Measurements from ENCODE around the gene CCDC184.
"Not testable (repeated sequence)": the region's sequence is repeated elsewhere in the genome, so short reads cannot be mapped to it uniquely, and the experiment has no call there.

The CCDC184 gene

DNA sequence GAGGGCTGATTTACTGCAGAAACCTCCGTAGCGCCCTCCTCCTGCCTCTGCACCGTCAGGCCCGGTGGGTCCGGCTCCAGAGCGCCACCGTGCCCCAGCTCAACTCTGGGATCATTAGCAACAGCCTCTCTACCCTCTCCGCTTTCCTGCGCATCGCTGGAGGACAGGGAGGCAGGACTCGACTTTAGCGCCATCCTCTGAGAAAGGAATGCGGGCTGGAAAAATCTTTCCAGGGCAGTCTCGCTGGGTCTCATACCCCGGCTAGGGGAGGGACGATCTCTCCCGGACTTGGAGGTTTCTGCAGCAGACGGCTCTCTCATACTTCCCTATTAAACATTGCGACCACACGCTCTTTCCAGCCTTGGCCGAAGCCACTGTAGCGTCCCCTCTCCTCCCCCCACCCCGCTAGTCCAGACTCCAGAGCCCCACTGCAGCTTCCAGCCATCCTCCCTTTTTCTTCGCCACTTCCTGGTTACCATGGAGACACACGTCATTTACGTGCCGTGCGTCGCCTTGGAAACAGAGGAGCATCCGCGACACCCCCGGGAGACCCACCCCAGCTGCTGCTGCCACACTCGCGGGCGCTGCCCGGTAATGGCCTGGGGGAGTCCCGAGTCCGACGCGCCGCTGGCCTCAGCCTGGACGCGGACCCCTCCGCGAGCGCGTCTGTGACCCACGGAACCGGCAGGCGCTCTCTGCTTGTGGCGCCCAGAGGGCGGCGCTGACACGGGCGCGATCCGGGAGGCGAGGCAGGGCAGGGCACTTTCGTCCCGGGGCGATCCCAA lies at the start of gene CCDC184:
Gene CCDC184, plus strand, starts transcription at position 554 of the 785 bp plus-strand sequence. CDS start 479 bp downstream, outside the sequence.
- peak within 1 kb of the TSS; percentile 45 to 70 (median 54) for H3K4me3 ChIP-seq
- H3K27ac ChIP-seq = peak within 1 kb of the TSS in 4 of 21 experiments; percentile 7 to 69 (median 50)

DNA sequence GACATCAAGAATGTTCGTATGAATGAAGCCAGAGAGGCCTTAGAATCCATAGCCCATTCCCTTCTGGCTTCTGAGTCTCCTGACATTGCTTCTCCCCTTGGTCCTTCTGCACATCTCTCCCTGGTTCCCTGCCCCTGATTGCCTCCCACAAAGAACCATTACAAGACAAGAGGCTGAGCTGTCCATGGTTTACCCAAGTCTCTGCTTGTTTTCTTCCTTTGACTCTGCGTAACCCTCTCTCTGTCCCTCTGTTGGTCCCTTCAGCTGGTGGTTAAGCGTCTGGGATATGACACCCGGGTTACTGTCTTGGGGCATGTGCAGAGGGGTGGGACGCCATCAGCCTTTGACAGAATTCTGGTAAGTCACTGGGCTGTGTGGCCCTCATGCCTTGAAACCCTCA lies 48.4 kb upstream of the CCDC184 start:
- no peak overlapping the region for H3K27ac ChIP-seq
- no peak overlapping the region for H3K4me3 ChIP-seq

DNA sequence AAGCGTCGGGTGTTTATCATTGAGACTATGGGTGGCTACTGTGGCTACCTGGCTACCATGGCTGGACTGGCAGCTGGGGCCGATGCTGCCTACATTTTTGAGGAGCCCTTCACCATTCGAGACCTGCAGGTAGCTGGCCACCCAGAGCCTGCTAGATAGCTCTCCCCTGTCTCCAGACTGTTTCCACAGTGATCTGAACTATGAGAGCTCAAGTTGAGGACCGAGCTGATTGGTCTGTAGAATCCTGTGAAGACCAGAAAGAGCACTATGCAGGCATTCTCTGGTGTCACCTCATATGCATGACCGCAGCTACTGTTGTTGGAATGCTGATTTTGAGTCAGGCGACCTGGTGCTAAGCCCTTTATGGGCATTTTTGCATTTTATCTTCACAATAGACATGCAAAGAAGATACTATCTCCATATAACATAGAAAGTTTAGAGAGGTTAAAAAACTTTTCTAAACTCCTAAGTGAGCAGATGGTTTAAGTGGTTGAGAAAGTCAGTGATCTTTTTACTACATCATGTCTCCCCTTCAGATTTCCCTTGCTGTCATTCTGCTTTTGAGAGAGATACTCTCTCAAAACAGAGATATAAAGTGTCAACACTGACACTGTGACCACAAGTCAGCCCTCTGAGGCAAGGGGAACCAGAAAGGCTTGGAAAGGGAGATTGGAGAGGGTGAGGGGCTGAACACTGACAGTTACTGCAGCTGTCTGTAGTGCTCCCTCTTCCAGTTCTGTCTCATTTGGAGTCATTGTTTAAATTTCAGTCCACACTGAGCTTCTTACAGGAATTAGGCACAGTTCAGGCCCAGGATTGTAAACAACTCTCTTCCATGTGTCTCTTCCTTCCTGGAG lies 40.4 kb upstream of the CCDC184 start:
- Histone ChIP-seq H3K4me3 (no peak overlapping the region), H3K27ac (no peak overlapping the region)

DNA sequence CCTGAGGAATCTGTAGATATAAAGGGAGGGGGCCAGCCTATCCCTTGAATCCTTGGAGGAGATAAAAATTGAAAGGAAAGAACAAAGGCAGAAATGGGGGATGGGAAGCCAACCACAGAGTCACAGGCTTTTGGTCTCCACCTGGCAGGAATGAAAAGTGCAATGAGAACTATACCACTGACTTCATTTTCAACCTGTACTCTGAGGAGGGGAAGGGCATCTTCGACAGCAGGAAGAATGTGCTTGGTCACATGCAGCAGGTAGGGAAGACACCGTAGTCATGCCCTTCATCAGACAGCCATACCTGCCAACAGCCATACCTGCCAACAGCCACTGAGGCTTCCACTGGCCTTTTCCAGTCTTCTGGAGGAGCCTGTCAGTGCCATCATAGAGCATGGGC lies 39.5 kb upstream of the CCDC184 start:
- H3K4me3 ChIP-seq = no peak overlapping the region
- H3K27ac ChIP-seq = no peak overlapping the region

DNA sequence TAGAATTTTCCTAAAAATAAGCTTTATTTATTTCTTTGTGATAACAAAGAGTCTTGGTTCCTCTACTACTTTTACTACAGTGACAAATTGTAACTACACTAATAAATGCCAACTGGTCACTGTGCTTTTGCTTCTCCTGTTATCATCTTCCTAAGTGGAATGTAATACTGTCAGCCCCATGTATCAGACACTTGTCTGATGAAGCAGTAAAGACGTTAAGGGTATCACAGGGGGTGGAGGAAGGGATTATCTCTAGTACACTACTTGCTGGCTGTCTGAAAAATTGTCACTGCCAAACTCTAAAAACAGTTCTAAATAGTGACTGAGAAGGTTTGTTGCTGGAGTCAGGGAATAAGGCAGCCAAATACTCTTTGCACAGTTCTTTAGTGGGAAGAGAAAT lies 37.5 kb upstream of the CCDC184 start:
- H3K27ac ChIP-seq = no peak overlapping the region
- H3K4me3 ChIP-seq = no peak overlapping the region

DNA sequence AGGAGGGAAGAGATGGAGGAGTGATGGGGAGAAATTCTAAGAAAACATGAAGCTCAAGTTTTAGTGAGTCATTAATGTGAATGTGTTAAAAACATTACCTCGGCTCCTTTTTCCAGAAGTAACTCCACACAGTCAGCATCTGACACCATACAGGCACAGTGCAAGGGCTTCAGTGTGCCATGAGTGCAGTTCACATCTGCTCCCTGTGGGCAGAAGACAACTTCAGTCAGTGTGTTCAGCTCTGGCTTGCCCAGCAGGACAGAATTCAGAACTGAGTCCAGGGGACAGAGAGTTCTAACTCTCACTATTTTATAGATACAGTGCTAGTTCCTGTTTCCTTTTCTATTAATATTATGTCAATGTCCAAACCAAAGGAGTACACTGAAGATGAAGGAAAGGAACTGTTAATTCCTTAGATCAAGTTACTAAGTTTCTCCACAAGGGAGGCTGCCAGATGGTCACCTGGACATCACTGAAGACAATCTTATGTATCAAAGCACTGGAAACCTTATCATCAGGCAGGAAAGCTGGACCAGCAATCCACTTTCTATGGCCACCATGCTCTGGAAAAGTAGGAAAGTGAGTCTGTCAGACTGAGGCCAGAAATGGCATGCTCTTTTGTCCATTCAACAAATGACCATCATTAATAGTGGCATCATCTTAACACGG lies 32.2 kb upstream of the CCDC184 start:
- no peak overlapping the region for H3K27ac ChIP-seq
- H3K4me3 ChIP-seq = no peak overlapping the region

DNA sequence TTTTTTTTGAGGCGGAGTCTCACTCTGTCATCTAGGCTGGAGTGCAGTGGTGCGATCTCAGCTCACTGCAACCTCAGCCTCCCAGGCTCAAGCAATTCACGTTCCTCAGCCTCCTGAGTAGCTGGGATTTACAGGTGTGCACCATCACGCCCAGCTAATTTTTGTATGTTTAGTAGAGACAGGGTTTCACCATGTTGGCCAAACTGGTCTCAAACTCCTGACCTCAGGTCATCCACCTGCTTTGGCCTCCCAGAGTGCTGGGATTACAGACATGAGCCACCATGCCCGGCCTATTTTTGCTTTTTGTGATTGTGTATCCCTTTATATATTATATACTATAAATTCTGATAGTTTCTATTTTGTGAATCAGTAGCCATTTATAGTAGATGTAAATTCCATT lies 27.7 kb upstream of the CCDC184 start:
- H3K27ac ChIP-seq, H3K4me3 ChIP-seq: not testable (repeated sequence)

DNA sequence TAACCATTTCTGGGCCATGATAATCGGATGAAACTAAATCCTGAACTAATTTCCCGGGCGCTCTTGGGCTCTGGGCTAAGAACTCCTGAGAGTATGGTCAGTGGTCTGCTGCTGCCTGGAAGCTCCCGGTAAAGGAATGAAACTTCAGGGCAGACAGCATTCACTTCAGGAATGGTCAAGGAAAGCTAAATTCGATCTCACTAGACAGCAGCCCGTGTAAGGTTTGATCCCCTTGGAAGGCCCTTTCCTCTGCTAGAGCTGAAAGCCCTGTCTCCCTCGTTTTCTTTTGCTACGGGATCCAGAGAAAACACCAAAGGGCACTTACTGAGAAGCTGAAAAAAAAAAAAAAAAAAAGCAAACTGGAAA lies 26.8 kb upstream of the CCDC184 start:
- Histone ChIP-seq H3K4me3 (peak overlapping the region; percentile 64 to 94 (median 89)), H3K27ac (peak overlapping the region in 19 of 21 experiments; percentile 67 to 91 (median 85))

DNA sequence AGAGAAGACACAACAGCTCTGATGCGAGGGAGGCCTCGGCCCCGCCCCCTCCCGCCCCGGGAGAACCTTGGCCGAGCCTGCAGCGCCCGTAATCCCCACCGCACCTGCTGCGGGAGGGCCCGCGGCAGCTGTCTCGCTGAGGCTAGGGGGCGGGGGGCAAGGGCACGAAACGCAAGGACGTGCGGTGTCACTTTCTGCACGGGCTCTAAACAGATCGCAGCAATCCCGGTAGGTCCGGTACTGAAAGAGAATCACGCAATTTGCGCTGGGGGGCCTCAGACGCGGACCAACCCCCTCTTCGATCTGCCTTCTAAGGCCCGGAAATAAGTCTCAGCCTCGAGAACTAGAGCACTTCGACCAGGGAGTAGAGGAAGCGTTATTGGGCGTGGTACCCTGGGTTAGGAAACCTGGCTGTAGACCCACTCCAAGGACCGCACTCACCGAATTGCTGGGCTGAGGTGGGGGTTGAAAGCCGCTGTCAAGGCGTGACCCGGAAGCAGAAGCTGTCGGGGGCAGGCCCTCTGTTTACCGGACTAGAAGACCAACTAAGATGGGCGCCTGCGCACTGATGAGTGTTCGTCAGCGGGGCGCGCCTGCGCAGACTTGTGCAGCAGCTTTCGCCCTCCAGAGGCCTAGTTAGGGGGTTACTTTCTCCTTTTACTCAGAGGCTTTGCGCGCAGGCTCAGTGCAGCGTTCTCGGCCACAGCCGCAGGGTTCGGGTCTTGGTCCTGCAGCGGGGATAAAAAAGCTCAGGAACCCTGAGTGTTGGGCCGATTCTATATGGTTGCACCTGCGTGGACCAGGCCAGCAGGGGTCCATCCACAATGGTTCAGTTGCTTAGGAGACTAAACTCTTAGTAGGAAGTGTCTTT lies 26.2 kb upstream of the CCDC184 start, which contains the start of gene ASB8:
Gene ASB8, minus strand, starts transcription at position 498 of the 871 bp plus-strand sequence. CDS start 4,019 bp downstream, outside the sequence.
- peak within 1 kb of the TSS in 20 of 21 experiments; percentile 67 to 91 (median 85) for H3K27ac ChIP-seq
- H3K4me3 ChIP-seq = peak within 1 kb of the TSS; percentile 64 to 94 (median 89)

DNA sequence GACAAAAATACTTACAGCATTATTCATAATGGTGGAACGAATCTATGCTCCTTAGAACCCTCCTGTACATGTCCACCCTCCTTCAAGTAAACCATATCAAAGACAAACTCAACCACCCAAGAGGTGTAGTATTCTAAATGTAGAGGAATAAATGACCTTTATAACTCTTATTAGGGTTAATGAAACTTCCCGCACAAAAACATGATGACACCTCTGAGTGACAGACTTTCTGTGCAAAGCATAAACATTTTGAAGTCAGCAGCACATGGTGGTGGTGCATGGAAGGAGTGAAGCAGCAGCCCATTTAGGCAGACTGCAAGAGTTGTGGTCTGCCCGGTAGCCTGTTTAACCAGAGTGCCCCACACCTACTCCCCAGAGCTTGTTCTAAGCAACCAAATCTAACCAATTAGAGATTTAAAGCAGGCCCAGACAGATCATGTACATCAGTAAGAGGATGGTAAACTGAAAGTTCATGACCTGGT lies 25.5 kb upstream of the CCDC184 start:
- Histone ChIP-seq H3K4me3 (peak overlapping the region; percentile 64 to 94 (median 89)), H3K27ac (peak overlapping the region in 19 of 21 experiments; percentile 34 to 91 (median 85))

DNA sequence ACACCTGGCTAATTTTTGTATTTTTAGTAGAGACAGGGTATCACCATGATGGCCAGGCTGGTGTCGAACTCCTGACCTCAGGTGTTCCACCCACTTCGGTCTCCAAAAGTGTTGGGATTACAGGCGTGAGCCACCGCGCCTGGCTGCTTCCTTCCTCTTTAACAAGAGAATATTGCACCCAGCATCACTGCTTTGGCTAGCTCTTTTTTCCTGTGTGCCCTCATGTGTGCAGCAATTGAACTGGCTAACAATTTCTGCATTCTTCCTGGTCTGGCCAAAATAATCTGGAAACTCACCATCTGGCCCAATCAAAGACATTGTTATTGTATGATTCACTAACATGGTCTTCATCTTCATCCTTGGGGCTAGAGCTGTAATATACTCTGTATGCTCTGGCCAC lies 23.4 kb upstream of the CCDC184 start:
- H3K27ac ChIP-seq = no peak overlapping the region
- H3K4me3 ChIP-seq = no peak overlapping the region

DNA sequence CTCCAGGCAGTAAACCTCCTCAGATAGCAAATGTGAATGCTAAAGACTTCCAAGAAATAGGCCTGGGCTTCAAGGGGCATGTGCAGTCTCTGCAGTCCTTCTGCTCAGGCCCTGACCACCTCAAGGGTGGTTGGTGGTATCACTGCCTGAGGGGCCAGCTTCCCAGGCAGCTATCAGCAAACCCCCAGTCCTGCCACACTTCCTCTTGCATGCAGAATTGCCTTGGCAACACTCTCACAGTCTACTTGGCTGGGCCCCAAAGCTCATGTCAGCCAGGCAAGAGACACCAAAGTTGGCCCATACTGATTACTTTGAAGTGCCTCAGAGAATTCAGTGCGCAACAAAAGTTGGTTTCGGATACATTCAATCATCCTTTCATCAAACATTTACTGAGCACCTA lies 22.6 kb upstream of the CCDC184 start:
- no peak overlapping the region for H3K27ac ChIP-seq
- H3K4me3 ChIP-seq = no peak overlapping the region

DNA sequence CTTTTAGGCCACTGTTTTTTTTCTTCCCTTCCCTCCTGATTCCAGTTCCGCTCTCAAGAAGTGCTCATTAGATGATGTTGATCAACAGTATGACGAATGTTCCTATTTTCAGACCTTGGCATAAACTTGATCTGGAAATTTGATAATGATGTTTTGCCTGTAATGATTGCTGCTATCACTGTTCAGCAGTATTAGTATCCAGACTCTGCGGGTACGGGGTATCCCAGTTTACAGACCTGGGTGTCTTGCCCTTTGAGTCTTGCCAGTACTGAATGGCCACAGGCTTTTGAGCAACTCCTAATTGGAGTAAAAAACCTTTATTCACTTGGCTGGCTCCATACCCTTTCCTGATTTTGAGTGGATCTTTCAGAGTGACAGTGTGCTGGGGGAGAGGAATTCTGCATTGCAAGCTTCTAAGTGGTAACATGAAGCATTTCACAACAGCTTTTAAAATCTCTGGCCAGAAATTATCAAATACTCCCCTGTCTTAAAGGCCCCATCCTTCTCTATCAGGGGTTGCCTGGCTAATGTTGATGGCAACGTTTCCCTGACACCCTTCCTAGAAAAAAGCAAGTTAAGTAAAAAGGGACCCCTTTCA lies 20.2 kb upstream of the CCDC184 start:
- Histone ChIP-seq H3K27ac (no peak overlapping the region), H3K4me3 (no peak overlapping the region)

DNA sequence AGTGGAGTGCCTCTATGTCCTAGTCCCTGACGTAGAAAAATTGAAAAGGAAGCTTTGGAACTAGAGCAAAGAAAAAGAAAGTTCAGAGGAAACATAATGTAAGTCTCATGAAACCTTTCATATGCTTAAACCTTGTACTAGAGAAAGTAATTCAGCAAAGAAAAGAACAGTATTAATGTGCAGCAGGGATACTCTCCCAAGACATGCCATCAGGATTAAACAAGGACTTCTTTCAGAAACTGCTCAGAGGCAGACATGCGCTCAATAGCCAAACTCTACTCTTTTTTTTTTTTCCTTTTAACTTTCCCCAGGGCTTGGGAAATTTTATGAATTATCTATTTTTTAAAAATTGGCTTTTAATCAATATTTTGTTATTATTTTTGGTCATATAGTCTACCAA lies 19.0 kb upstream of the CCDC184 start:
- no peak overlapping the region for H3K27ac ChIP-seq

DNA sequence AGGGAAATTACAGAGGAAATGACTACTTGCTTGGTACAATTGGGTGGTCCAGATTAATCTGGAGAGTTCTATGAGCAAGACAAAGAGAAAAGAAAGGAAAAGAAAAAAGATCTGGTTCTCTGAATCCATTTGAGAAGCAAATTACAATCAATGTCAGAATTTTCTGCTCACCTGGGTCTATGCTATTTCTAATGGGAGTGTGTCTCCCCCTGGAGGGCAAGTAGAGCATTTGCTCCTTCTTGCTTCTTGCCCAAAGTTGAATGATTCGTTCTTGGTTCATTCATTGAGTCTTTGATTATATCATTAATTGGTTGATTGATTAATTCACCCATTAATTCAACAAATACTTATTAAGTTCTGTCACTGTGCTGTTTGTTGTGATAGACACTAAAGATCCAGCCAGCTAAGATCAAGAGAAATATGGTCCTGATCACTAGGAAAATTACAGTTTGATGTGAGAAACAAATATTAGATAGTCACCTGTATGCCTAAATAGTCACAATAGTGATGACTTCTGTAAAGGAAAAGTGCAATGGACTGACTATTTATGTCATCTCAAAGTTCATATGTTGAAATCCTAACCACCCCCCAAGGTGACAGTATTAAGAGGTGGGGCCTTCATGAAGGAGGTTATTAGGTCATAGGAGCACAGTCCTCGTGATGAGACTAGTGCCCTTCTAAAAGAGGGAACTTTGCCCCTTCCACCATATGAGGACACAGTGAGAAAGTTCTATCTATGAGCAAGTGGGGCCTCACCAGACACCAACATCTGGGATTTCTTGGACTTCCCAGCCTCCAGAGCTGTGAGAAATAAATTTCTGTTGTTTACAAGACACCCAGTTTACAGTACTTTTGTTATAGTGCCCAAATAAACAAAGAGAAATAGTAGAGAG lies 18.1 kb upstream of the CCDC184 start:
- no peak overlapping the region for H3K27ac ChIP-seq

More for the DNA sequence above, 19.0 kb upstream of the CCDC184 start:
- H3K4me3 ChIP-seq = no peak overlapping the region

DNA sequence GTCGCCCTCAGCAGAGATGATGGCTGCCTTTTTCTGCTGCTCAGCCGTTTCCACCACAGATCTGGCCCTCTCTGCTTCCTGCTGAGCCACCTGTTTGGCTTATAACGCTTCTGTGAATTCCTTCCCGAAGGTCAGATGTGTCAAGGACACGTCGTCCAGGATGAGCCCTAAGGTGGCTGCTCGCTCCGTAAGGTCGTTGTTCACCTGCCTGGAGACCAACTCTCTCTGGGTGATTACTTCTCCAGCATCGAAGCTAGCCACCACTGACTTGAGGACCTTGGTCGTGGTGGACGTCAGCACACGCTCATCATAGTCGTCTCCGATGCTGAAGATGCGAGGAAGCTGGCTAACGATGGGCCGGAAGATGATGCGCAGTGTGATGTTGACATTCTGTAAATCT lies 14.4 kb upstream of the CCDC184 start:
- H3K27ac ChIP-seq = no peak overlapping the region
- H3K4me3 ChIP-seq = no peak overlapping the region

More for the DNA sequence above, 18.1 kb upstream of the CCDC184 start:
- no peak overlapping the region for H3K4me3 ChIP-seq

DNA sequence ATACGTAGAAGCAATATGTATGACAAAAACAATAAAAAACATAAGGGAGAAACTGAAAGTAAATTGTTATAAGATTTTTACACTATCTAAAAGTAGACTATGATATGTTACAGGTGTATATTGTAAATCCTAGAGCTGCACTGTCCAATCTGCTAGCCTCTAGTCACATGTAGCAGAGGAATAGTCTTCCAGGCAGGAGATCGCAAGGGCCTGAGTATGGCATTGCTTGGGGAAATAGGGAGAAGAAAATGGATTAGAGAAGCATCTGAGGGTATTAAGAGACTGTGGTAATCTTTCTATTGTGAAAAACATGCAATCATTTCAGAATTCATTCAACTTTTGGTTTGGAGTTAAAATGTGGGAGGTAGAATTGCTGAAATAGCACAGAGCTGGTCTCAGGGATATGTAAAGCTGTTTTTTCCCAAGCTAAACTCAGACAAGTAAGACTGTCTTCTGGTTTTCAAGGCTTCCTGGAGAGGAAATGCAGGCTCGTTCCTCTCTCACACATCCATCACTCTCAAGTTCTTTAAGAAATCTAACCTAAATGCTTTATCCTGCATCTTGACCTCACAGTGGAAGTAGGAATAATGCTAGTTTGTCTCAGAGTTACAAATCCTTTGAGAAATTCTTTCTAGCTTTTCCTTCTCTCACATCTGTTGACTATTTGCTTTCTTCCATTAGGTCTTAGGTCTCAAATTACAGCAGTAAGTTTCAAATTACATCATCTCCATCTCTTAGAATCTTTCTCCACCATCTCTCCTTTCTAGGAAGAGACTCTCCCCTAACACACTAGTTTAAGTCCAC lies 7.6 kb upstream of the CCDC184 start:
- Histone ChIP-seq H3K4me3 (no peak overlapping the region), H3K27ac (no peak overlapping the region)
